Ishikawa (cell line): Measurements from ENCODE around the gene ELMO1.

Source experiments
- CEBPB ChIP-seq: IDR thresholded peaks from 2 replicates; pipeline ENCODE4 v1.6.1; 2012
- CREB1 ChIP-seq: IDR thresholded peaks from 2 replicates; pipeline ENCODE4 v1.6.1; 2012; ENCODE audit warnings: low read depth
- EGR1 ChIP-seq: IDR thresholded peaks from 2 replicates; pipeline ENCODE4 v1.6.1; 2012
- EP300 ChIP-seq: IDR thresholded peaks from 2 replicates; pipeline ENCODE4 v1.6.1; 2012; ENCODE audit warnings: borderline replicate concordance
- FOXM1 ChIP-seq: IDR thresholded peaks from 2 replicates; pipeline ENCODE4 v1.6.1; 2012; ENCODE audit warnings: low read depth, borderline replicate concordance
- NFIC ChIP-seq: IDR thresholded peaks from 2 replicates; pipeline ENCODE4 v1.6.1; 2012
- RAD21 ChIP-seq: IDR thresholded peaks from 2 replicates; pipeline ENCODE4 v1.6.1; 2012; ENCODE audit warnings: low read depth
- TAF1 ChIP-seq: IDR thresholded peaks from 2 replicates; pipeline ENCODE4 v1.6.1; 2012; ENCODE audit warnings: low read depth, mild to moderate bottlenecking
- TCF12 ChIP-seq: IDR thresholded peaks from 2 replicates; pipeline ENCODE4 v1.6.1; 2012; ENCODE audit warnings: low read depth
- TEAD4 ChIP-seq: IDR thresholded peaks from 2 replicates; pipeline ENCODE4 v1.6.1; 2012
- YY1 ChIP-seq: IDR thresholded peaks from 2 replicates; pipeline ENCODE4 v1.6.1; 2012; ENCODE audit warnings: low read depth
- ZBTB7A ChIP-seq: IDR thresholded peaks from 2 replicates; pipeline ENCODE4 v1.6.1; 2012; ENCODE audit warnings: low read depth
- TF ChIP-seq, protein P1 (sequence below): IDR thresholded peaks from 2 replicates; pipeline ENCODE4 v1.6.1; 2012
- TF ChIP-seq, protein P2 (sequence below): IDR thresholded peaks from 2 replicates; pipeline ENCODE4 v1.6.1; 2012
- TF ChIP-seq, protein P3 (sequence below): IDR thresholded peaks from 2 replicates; pipeline ENCODE4 v1.6.1; 2012; ENCODE audit warnings: low read depth, mild to moderate bottlenecking

ELMO1 gene

DNA sequence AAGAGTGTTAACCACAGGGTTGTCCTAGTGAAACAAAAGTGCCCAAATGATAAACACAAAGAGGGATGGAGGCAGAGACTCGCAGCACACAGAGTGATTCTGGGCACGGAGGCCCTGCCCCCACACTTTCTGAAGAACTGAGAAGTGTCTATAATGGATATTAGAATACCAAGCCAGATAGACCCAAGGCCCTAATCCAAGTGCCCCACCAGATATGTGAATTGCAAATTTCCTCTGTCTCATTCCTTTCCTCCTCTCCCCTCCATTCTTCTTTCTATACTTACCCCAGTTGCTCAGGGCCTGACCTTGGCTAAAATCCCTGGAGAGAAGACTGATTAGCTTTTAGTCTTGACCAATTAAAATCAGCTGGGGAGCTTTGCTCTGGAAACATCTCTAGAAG, 617.6 kb downstream of the ELMO1 start:
- TF ChIP-seq EGR1 = no peak
- TF ChIP-seq, protein P1, sequence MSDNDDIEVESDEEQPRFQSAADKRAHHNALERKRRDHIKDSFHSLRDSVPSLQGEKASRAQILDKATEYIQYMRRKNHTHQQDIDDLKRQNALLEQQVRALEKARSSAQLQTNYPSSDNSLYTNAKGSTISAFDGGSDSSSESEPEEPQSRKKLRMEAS = no peak
- TF ChIP-seq, protein P2, sequence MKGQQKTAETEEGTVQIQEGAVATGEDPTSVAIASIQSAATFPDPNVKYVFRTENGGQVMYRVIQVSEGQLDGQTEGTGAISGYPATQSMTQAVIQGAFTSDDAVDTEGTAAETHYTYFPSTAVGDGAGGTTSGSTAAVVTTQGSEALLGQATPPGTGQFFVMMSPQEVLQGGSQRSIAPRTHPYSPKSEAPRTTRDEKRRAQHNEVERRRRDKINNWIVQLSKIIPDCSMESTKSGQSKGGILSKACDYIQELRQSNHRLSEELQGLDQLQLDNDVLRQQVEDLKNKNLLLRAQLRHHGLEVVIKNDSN = no peak

DNA sequence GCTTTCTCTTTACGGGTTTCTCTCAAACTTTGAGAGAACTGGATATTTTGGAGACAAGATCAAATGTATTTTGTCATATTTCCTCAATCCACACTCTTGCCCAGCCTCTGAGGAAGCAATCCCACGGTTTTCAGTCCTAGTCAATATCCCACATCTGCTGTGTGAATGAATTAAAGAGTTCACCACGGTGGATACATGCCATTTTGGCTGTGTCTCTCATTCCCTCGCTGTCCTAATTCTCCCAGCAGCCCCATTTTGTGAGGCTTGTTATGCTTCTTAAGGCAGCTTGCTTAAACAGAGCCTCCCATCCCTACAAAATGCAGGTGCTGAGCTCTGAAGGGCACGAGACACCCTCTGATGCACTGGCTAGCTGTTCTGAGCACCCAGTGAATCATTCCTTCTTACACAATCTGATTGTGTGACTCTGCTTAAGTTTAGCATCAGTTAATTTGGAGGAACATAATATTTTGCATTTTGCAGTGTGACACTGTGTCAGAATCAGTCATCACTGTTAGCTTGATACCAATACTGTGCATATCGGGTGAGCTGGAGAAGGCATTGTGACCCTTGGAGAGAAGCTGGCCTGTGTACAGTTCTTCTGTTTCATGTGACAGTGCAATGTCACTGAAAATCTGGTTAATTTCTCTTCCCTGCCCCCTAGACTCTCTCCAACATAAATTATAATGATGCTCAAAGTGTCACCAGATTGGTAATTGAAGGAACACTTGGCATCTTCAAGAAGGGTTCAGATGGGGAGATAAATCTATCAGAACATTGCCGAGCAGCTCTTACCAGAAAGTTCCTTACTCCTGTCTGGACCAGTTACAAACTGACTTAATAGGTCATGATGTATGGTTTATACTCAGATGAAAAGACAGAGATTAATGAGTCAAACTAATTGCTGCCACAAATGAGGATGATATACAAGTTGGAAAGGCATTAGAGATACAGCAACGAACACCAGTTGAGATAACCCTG, 620.6 kb downstream of the ELMO1 start:
- TF ChIP-seq EP300 = no peak

DNA sequence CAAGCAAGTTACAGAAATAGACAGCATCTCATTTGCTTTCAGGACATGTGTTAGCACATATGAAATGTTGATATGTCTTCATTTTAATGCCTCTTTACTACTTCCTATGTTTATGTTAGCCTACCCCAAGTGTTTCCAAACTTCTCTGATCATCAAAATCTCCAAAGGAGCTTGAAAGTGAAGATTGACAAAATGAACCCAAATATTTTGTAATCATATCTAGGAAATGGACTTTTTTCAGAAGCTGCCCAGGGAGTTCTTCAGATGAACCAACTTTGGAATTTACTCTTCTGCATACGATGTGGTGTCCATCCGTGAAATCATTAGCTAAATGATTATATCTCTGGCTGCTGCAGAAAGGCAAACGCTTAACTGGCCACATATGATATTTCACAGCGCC, 623.2 kb downstream of the ELMO1 start:
- TF ChIP-seq TAF1 = no peak
- TF ChIP-seq NFIC = no peak
- TF ChIP-seq FOXM1 = no peak
- no peak for TF ChIP-seq EP300
- no peak for TF ChIP-seq ZBTB7A

DNA sequence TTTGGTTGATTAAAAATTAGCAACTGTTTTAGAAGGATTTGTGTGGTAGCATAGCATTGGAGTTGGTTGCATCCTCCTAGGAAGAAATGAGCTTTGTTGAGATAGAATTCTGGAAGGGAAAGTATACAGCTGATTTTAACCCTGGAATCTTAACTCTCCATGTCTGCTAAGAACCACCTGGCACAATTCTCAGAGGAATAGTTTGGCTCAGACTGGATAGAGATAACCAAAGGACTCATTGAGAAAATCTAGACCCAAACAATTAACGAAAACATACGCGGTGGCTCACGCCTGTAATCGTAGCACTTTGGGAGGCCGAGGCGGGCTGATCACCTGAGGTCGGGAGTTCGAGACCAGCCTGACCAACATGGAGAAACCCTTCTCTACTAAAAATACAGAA, 625.3 kb downstream of the ELMO1 start:
- TF ChIP-seq, protein P2 = no peak
- TF ChIP-seq, protein P3, sequence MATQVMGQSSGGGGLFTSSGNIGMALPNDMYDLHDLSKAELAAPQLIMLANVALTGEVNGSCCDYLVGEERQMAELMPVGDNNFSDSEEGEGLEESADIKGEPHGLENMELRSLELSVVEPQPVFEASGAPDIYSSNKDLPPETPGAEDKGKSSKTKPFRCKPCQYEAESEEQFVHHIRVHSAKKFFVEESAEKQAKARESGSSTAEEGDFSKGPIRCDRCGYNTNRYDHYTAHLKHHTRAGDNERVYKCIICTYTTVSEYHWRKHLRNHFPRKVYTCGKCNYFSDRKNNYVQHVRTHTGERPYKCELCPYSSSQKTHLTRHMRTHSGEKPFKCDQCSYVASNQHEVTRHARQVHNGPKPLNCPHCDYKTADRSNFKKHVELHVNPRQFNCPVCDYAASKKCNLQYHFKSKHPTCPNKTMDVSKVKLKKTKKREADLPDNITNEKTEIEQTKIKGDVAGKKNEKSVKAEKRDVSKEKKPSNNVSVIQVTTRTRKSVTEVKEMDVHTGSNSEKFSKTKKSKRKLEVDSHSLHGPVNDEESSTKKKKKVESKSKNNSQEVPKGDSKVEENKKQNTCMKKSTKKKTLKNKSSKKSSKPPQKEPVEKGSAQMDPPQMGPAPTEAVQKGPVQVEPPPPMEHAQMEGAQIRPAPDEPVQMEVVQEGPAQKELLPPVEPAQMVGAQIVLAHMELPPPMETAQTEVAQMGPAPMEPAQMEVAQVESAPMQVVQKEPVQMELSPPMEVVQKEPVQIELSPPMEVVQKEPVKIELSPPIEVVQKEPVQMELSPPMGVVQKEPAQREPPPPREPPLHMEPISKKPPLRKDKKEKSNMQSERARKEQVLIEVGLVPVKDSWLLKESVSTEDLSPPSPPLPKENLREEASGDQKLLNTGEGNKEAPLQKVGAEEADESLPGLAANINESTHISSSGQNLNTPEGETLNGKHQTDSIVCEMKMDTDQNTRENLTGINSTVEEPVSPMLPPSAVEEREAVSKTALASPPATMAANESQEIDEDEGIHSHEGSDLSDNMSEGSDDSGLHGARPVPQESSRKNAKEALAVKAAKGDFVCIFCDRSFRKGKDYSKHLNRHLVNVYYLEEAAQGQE = no peak
- TF ChIP-seq CREB1 = no peak
- TF ChIP-seq EGR1 = no peak
- no peak for TF ChIP-seq NFIC

DNA sequence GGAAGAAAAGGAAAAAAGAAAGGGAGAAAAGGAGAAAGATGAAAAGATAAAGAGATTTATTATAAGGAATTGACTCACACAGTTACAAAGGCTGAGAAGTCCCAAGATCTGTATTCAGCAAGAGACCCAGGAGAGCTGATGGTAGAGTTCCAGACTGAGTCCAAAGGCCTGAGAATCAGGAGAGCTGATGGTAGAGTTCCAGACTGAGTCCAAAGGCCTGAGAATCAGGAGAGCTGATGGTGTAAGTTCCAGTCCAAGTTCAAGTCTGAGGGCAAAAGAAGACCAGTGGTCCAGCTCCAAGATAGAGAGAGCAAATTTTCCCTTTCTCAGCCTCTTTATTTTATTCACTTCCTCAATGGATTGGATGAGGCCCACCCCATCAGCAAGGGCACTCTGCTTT, 627.0 kb downstream of the ELMO1 start:
- TF ChIP-seq YY1 (no peak), NFIC (no peak), EP300 (no peak), EGR1 (no peak), RAD21 (no peak), TCF12 (no peak), CEBPB (no peak), TAF1 (no peak)
- TF ChIP-seq, protein P3 = no peak
- TF ChIP-seq, protein P1 = no peak

DNA sequence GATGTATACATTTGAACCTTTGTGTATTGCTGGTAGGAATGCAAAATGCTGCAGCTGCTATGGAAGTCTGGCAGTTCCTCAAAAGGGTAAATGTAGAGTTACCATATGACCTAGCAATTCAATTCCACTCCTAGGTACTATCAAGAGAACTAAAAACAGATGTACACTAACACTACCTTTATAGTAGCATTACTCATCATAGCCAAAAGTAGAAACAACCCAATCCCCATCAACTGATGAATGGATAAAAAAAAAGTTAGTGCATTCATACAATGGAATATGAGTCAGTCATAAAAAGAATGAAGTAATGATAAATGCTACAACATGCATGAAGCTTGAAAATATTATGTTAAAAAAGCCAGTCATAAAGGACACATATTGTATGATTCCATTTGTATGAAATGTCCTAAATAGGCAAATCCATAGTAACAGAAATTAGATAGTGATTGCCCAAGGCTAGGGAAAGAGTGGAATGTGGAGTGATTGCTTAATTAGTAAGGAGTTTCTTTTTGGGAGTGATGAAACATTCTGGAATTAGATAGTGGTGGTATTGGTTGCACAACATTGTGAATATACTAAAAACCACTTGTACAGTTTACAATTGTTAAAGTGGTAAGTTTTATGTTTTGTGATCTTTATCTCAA, 628.0 kb downstream of the ELMO1 start:
- TF ChIP-seq YY1 (no peak), NFIC (no peak), EGR1 (no peak), TAF1 (no peak), RAD21 (no peak), TCF12 (no peak), CREB1 (no peak), TEAD4 (no peak), ZBTB7A (no peak), CEBPB (no peak), FOXM1 (no peak), EP300 (no peak)
- TF ChIP-seq, protein P3 = no peak
- TF ChIP-seq, protein P1 = no peak
- TF ChIP-seq, protein P2 = no peak
